ENCODE measurements around the gene C1orf74.
A peak's percentile ranks its signal among the peaks of the same experiment; 100 is the strongest.

The C1orf74 gene

DNA sequence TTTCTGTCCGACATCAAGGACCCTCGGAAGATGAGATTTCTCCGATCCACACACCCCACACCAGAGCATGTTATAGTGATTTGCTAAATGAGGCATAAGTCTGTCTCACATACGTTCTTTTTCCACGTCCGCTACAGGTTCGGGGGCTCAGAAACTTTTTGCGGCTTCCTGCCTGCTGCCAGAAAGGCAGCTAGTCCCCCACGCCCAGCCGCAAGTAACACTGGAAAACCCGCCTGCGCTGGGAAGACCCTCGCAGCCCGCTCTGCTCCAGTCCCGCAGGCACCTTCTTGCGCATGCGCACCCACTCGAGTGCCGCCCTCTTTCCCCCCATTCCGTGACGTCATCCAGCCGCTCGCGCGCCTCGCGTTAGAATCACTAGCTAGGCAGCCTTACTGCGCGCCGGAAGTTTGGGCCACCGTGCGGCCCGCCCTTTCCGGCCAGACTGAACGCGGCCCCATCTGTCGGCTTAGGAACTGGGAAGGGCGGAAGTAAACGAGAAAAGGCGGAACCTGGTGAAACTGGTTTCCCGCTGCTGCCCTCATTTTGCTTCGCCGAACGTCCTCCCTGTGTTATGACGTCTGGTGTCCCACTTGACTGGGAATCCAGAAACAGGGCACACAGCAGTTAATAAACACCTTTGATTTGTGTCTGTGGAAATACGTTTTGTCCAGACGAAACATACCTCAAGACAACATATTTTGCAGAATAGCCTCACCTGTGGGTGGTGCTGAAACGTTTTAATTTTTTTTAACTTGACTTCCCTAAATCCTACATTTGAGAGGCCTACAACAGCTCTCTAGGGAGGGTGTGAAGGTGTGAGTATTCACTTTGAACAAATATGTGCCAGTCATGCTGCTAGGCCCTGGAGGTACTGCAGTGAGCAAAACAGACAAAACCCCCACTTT is at the start of gene C1orf74:
Gene C1orf74, minus strand, starts transcription at position 295 of the 905 bp plus-strand sequence. CDS start 925 bp downstream, outside the sequence.
- TF ChIP-seq, protein P1, sequence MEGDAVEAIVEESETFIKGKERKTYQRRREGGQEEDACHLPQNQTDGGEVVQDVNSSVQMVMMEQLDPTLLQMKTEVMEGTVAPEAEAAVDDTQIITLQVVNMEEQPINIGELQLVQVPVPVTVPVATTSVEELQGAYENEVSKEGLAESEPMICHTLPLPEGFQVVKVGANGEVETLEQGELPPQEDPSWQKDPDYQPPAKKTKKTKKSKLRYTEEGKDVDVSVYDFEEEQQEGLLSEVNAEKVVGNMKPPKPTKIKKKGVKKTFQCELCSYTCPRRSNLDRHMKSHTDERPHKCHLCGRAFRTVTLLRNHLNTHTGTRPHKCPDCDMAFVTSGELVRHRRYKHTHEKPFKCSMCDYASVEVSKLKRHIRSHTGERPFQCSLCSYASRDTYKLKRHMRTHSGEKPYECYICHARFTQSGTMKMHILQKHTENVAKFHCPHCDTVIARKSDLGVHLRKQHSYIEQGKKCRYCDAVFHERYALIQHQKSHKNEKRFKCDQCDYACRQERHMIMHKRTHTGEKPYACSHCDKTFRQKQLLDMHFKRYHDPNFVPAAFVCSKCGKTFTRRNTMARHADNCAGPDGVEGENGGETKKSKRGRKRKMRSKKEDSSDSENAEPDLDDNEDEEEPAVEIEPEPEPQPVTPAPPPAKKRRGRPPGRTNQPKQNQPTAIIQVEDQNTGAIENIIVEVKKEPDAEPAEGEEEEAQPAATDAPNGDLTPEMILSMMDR (conservative IDR thresholded peaks at IDR 0.05; ENCODE audit: control insufficient read depth, insufficient read depth, low read depth, low read length) = no peak
- H3K4me3 ChIP-seq (ENCODE audit: control insufficient read depth, low read depth, low read length) = peak within 1 kb of the TSS; percentile 94
- peak; percentile 95 for DNase-seq (ENCODE audit: low read depth)

DNA sequence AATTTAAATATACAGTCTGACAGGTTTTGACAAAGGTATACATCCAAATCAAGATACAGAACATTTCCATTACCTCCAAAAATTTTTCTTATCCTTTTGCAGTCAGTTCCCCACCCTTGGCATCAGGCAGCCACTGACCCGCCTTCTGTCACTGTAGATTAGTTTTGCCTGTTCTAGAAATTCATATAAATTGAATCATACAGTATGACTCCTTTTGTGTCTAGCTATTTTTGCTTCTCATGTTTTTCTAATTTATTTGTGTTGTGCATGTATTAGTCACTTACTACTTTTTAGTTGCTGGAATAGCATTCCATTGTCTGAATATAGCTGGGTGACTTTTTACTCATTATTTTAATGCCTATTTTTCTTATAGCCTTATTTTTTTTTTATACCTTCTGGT is 47.3 kb upstream of the C1orf74 start:
- DNase-seq (ENCODE audit: low read depth) = peak; percentile 76
- TF ChIP-seq, protein P1 (conservative IDR thresholded peaks at IDR 0.05; ENCODE audit: control insufficient read depth, insufficient read depth, low read depth, low read length) = no peak
- no peak overlapping the region for H3K4me3 ChIP-seq (ENCODE audit: control insufficient read depth, low read depth, low read length)

DNA sequence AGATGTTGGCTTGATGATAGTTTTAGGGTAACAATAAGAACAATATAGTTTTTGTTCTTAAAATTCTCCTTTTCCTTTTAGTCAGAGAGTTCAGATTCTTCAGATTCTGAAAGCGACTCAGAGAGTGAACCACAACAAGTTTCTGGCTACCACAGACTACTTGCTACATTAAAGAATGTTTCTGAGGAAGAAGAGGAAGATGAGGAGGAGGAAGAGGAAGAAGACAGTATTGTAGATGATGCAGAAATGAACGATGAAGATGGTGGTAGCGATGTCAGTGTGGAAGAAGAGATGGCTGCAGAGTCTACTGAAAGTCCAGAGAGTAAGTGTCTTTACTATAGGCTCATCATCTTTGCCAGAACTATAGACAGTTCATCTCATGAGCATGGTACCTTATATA is 46.4 kb upstream of the C1orf74 start:
- TF ChIP-seq, protein P1 (conservative IDR thresholded peaks at IDR 0.05; ENCODE audit: control insufficient read depth, insufficient read depth, low read depth, low read length) = no peak
- H3K4me3 ChIP-seq (ENCODE audit: control insufficient read depth, low read depth, low read length) = no peak overlapping the region
- no peak for DNase-seq (ENCODE audit: low read depth)

DNA sequence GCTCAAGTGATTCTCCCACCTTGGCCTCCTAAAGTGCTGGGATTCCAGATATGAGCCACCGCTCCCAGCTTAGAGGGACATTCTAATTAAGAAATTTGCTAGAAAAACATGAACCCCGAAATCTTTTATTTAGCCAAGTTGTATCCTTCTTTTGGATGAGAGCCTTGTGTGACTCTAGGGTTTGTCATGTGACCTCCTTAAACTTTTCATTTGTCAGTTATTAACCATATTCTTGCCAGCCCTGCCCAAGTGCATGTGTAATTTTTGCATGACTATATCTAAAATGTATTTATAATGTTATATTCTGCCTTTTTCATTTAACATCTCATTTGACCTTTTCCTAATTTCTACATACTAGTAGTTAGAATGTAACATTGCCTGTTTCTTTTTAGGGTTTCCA is 45.4 kb upstream of the C1orf74 start:
- no peak overlapping the region for H3K4me3 ChIP-seq (ENCODE audit: control insufficient read depth, low read depth, low read length)
- DNase-seq (ENCODE audit: low read depth) = peak; percentile 48
- TF ChIP-seq, protein P1 (conservative IDR thresholded peaks at IDR 0.05; ENCODE audit: control insufficient read depth, insufficient read depth, low read depth, low read length) = no peak

DNA sequence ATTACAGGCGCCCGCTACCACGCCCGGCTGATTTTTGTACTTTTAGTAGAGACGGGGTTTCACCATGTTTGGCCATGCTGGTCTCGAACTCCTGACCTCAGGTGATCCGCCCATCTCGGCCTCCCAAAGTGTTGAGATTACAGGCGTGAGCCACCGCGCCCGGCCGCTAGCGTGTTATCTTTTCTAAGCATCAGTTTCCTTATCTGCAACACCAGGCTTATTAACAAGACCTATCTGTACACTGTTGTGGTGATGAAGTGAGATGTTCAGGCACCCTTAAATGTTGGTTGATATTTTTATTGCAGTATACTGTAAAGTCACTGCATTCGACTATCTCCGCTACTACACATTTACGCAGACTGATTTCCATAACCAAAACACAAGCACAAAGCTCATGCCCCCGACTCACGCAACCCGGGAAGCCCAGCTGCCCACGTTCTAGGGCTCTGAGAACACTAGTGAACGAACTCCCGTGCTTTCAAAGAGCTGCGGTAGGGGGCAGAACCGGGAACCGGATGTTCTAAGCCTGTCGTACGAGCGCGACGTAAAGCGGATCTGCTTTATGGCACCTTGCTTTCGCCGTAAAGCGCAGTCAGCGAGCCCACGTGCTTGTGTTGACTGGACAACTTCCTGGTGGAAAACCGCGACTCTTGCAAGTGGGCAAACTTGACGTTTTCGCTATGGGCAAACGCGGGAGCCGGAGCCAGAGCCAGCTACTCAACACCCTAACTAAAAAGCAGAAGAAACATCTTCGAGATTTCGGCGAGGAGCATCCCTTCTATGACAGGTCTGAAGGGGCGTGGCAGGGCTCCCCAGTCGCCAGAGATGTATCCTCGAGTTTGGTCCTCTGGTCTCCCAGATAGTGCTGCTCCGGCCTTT is 43.3 kb upstream of the C1orf74 start, which contains the start of gene UTP25:
Gene UTP25, plus strand, starts transcription at position 589 of the 879 bp plus-strand sequence. Its CDS starts 92 bp downstream, at position 681.
- peak within 1 kb of the TSS; percentile 76 for H3K4me3 ChIP-seq (ENCODE audit: control insufficient read depth, low read depth, low read length)
- DNase-seq (ENCODE audit: low read depth) = peak; percentile 98
- TF ChIP-seq, protein P1 (conservative IDR thresholded peaks at IDR 0.05; ENCODE audit: control insufficient read depth, insufficient read depth, low read depth, low read length) = peak; percentile 67

DNA sequence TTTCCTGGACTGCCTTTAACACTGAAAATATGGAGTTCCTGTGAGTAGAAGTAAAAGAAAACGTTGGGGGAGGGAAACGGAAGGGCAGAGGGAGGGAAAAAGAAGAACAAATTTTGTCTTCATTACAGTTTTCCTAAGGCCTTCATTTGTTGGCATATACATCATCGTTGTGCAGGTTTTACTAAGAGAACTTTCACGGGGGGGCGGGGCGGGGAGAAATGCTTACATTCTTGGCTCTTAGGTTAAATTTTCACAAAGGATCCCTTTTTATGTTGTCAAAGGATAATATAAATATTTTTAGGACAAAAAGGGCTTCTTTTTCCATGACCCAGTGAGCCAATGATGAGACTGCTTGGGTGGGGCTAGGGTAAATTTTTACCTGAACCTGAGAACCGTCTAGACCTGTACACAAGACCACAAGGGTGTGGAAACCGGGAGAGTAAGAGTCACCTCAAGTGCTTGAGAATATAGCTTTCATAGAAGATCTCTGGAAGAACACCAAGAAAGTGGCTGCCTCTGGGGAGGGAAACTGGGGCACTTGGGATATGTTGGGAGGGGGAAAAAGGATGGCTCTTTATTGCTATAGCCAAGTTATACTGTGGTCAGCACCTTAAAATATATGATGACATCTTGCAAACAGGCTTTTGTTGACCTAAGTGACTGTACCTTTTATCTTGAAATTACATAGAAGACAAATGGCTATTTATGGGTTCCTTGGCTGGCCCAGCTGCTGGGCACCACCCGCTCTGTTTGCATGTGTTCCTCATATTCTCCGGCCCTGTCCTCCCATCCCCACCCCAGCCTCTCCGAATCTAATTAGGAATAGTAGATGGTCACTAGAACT is 41.5 kb upstream of the C1orf74 start:
- DNase-seq (ENCODE audit: low read depth) = no peak
- no peak overlapping the region for H3K4me3 ChIP-seq (ENCODE audit: control insufficient read depth, low read depth, low read length)
- TF ChIP-seq, protein P1 (conservative IDR thresholded peaks at IDR 0.05; ENCODE audit: control insufficient read depth, insufficient read depth, low read depth, low read length) = no peak

Measured in fibroblast of mammary gland (primary cell).